Body of pancreas (tissue), 4 donors: Measurements from ENCODE around the gene CACNA2D3.

Experiments used
- CTCF ChIP-seq, 7 experiments: fragments of 450-650 bp in 4 of 7; fragments of 200-600 bp in 3 of 7; sonication (generic) in 3 of 7; IDR thresholded peaks; one replicate each; pipeline ENCODE4 v1.5.1; 2016 to 2019; ENCODE audit warnings: antibody characterized with exemption in 7 of 7
- POLR2A ChIP-seq, 3 donors: fragments of 450-650 bp; IDR thresholded peaks; one replicate each; pipeline ENCODE4 v1.6.1; 2016; ENCODE audit warnings: antibody characterized with exemption in 3 of 3, mild to moderate bottlenecking in 2 of 3

GRCh38 chr3:54836871-54837270, 714.5 kb downstream of the CACNA2D3 start:
- TF ChIP-seq POLR2A (IDR thresholded peaks at IDR 0.05) (no peak), CTCF (IDR thresholded peaks at IDR 0.05) (no peak)
